MM.1S (cell line): ENCODE data around the gene VAV3.

Experiments
- DNase-seq: peaks from one replicate; pipeline ENCODE4 v3.0.0-alpha.2; 2015
- H2AFZ ChIP-seq: fragments of 300-600 bp; sonication (generic); 2 replicates; pipeline ENCODE4 v1.6.0; 2016; ENCODE audit warnings: antibody characterized with exemption, low read length
- H3F3A ChIP-seq: fragments of 300-600 bp; sonication (generic); 2 replicates; pipeline ENCODE4 v1.6.1; 2016; ENCODE audit warnings: mild to moderate bottlenecking, antibody characterized with exemption, low read length, moderate library complexity, mixed read lengths; ENCODE audit not compliant: insufficient read depth
- H3K27ac ChIP-seq: fragments of 300-600 bp; sonication (generic); 2 replicates; pipeline ENCODE4 v1.5.1; 2016; ENCODE audit warnings: mild to moderate bottlenecking, low read length
- H3K27me3 ChIP-seq: fragments of 300-600 bp; sonication (generic); replicated peaks from 2 replicates; pipeline ENCODE4 v1.6.0; 2016; ENCODE audit warnings: low read length; ENCODE audit not compliant: insufficient read depth
- H3K36me3 ChIP-seq: fragments of 300-600 bp; sonication (generic); replicated peaks from 2 replicates; pipeline ENCODE4 v1.6.1; 2016; ENCODE audit warnings: mild to moderate bottlenecking, low read length, mixed read lengths; ENCODE audit not compliant: insufficient read depth
- H3K4me1 ChIP-seq: fragments of 300-600 bp; sonication (generic); 2 replicates; pipeline ENCODE4 v1.6.1; 2016; ENCODE audit warnings: low read length, mixed read lengths
- H3K4me2 ChIP-seq: fragments of 300-600 bp; sonication (generic); 2 replicates; pipeline ENCODE4 v1.6.0; 2016; ENCODE audit warnings: low read depth, low read length
- H3K4me3 ChIP-seq: fragments of 300-600 bp; sonication (generic); 2 replicates; pipeline ENCODE4 v1.5.1; 2016; ENCODE audit warnings: low read length, mixed read lengths
- H3K79me2 ChIP-seq: fragments of 300-600 bp; sonication (generic); 2 replicates; pipeline ENCODE4 v1.6.1; 2016; ENCODE audit warnings: mixed run types, low read length, mixed read lengths
- H3K9ac ChIP-seq: fragments of 300-600 bp; sonication (generic); 2 replicates; pipeline ENCODE4 v1.6.1; 2016; ENCODE audit warnings: low read length, mixed read lengths
- H3K9me2 ChIP-seq: fragments of 300-600 bp; sonication (generic); replicated peaks from 2 replicates; pipeline ENCODE4 v1.6.1; 2016; ENCODE audit warnings: mild to moderate bottlenecking, low read length, mixed read lengths; ENCODE audit not compliant: insufficient read depth
- H3K9me3 ChIP-seq: fragments of 300-600 bp; sonication (generic); replicated peaks from 2 replicates; pipeline ENCODE4 v1.6.1; 2016; ENCODE audit warnings: mild to moderate bottlenecking, low read length, mixed read lengths; ENCODE audit not compliant: insufficient read depth
- H4K20me1 ChIP-seq: fragments of 300-600 bp; sonication (generic); 2 replicates; pipeline ENCODE4 v1.6.1; 2016; ENCODE audit warnings: mild to moderate bottlenecking, low read length, moderate library complexity, mixed read lengths; ENCODE audit not compliant: insufficient read depth
- EZH2 ChIP-seq: fragments of 300-600 bp; sonication (generic); optimal IDR thresholded peaks from 2 replicates; pipeline ENCODE3; 2017; ENCODE audit warnings: low read depth, mild to moderate bottlenecking, antibody characterized with exemption, low read length, mixed read lengths
- EZH2phosphoT487 ChIP-seq: fragments of 300-600 bp; sonication (generic); IDR thresholded peaks from 2 replicates; pipeline ENCODE4 v1.6.1; 2018; ENCODE audit warnings: antibody characterized with exemption, low read length
- TF ChIP-seq, protein P1 (sequence below): fragments of 300-600 bp; sonication (generic); IDR thresholded peaks from 2 replicates; pipeline ENCODE4 v1.5.1; 2016; ENCODE audit warnings: antibody characterized with exemption, low read length, mixed read lengths

VAV3 gene

DNA sequence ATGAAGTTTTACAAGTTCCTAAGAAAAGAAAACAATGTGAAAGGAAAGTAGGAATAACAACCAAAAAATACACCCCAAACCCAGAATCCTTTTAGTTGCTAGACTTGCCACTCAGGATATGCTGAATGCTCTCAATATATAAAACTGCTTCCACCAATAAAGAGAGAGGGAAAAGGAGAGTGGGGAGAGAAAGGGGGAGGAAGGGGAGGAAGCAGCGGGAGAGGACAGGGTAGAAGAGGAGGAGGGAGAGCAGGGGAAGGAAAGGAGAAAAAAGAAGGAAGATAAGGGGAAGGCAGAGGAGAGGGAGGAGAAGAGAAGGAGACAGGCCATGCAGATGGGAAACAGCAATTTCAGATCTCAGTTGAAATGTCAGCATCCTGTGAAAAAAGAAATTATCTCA is 198.4 kb downstream of the VAV3 start:
- Histone ChIP-seq H3K4me1 (no peaks in the 10 kb centered on the region), H3K27me3 (no peaks in the 10 kb centered on the region), H3K79me2 (no peaks in the 10 kb centered on the region), H4K20me1 (no peaks in the 10 kb centered on the region), H3K9ac (no peak overlapping the region), H3K4me3 (no peak overlapping the region), H3F3A (no peaks in the 10 kb centered on the region), H3K9me2 (no peaks in the 10 kb centered on the region), H2AFZ (no peak overlapping the region), H3K4me2 (no peak overlapping the region), H3K9me3 (no peaks in the 10 kb centered on the region), H3K36me3 (no peaks in the 10 kb centered on the region), H3K27ac (no peak overlapping the region)
- no peak for DNase-seq
- TF ChIP-seq EZH2phosphoT487, result no peak
- no peak for TF ChIP-seq EZH2
- TF ChIP-seq, protein P1, sequence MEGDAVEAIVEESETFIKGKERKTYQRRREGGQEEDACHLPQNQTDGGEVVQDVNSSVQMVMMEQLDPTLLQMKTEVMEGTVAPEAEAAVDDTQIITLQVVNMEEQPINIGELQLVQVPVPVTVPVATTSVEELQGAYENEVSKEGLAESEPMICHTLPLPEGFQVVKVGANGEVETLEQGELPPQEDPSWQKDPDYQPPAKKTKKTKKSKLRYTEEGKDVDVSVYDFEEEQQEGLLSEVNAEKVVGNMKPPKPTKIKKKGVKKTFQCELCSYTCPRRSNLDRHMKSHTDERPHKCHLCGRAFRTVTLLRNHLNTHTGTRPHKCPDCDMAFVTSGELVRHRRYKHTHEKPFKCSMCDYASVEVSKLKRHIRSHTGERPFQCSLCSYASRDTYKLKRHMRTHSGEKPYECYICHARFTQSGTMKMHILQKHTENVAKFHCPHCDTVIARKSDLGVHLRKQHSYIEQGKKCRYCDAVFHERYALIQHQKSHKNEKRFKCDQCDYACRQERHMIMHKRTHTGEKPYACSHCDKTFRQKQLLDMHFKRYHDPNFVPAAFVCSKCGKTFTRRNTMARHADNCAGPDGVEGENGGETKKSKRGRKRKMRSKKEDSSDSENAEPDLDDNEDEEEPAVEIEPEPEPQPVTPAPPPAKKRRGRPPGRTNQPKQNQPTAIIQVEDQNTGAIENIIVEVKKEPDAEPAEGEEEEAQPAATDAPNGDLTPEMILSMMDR, result no peak

DNA sequence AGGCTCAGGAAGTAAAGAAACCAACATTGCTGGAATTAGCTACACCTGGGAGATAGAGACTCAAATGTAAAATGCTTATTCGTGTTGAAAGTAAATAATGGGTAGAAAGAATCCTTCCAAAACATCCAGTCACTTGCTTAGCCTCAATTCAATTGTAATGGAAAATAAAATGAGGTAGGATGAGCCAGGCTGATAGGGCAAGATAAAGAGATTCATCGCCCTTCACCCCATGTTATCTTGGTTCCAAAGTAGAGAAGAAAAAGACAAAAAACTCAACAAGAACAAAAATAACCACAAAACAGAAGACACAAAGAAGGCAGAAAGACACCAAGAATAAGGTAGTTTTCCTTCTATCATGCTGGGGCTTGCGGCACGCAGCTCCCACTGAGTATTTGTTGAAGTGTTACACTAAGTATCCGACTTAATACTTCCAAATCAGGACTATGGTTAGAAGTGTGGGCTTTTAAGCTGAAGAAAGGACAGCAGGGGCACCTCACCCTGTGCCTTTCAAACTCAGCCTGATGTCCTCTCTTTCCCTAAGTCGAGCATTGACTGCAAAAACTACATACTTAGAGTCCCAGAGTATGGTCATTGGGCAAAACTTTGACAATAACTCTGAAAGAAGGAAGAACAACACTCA is 202.1 kb downstream of the VAV3 start:
- no peaks in the 10 kb centered on the region for H3K27me3 ChIP-seq
- no peaks in the 10 kb centered on the region for H3K79me2 ChIP-seq
- no peak for DNase-seq
- H3K36me3 ChIP-seq, result no peaks in the 10 kb centered on the region
- H3K4me1 ChIP-seq, result no peaks in the 10 kb centered on the region
- no peaks in the 10 kb centered on the region for H3K9me2 ChIP-seq
- H3K4me2 ChIP-seq, result no peak overlapping the region
- no peaks in the 10 kb centered on the region for H4K20me1 ChIP-seq
- TF ChIP-seq EZH2 (no peak), EZH2phosphoT487 (no peak)
- TF ChIP-seq, protein P1, result no peak
- H3K27ac ChIP-seq, result no peak overlapping the region
- H3F3A ChIP-seq, result no peaks in the 10 kb centered on the region
- no peak overlapping the region for H2AFZ ChIP-seq
- no peaks in the 10 kb centered on the region for H3K9me3 ChIP-seq
- H3K4me3 ChIP-seq, result no peak overlapping the region
- no peak overlapping the region for H3K9ac ChIP-seq

- Histone ChIP-seq H3F3A (no peaks in the 10 kb centered on the region), H3K4me1 (no peaks in the 10 kb centered on the region), H2AFZ (no peak overlapping the region), H4K20me1 (no peaks in the 10 kb centered on the region), H3K36me3 (no peaks in the 10 kb centered on the region), H3K27me3 (no peaks in the 10 kb centered on the region), H3K4me3 (no peak overlapping the region), H3K4me2 (no peak overlapping the region), H3K79me2 (no peaks in the 10 kb centered on the region), H3K9me2 (no peaks in the 10 kb centered on the region), H3K27ac (no peak overlapping the region), H3K9ac (no peak overlapping the region), H3K9me3 (no peaks in the 10 kb centered on the region)
- TF ChIP-seq EZH2phosphoT487 (no peak), EZH2 (no peak)
- TF ChIP-seq, protein P1, result no peak
- DNase-seq, result no peak
These were observed 204.9 kb downstream of the VAV3 start for GRCh38 chr1:107760065-107760464.
